HEK293 (cell line): ENCODE measurements around the gene MDFIC.

Source experiments
- CTCF ChIA-PET: fragments of 350-600 bp; formaldehyde crosslinking; extraction: SDS; loops from one replicate; lab custom pipeline; 2021; ENCODE audit warnings: antibody characterized with exemption; lab: Yijun Ruan, JAX
- POLR2A ChIA-PET: fragments of 300-600 bp; formaldehyde crosslinking; extraction: SDS; loops from one replicate; lab custom pipeline; 2020; ENCODE audit warnings: antibody characterized with exemption, inconsistent platforms; lab: Yijun Ruan, JAX
- H3K27ac ChIP-seq: fragments of 200-500 bp; sonication (Bioruptor generic); 2 replicates; pipeline ENCODE4 v1.5.1; 2014; ENCODE audit warnings: low read depth, low read length, control low read depth, inconsistent platforms; ENCODE audit errors: extremely low read depth
- H3K36me3 ChIP-seq, 2 experiments: fragments of 200-500 bp in 1 of 2; sonication (Bioruptor generic) in 1 of 2; 1 replicate in 1 of 2; 2 replicates in 1 of 2; pipeline ENCODE4 v1.5.1; 2014 to 2017; ENCODE audit warnings: inconsistent platforms in 2 of 2, low read length in 2 of 2; ENCODE audit not compliant: control insufficient read depth in 2 of 2, insufficient read depth in 1 of 2
- H3K4me1 ChIP-seq: fragments of 200-500 bp; sonication (Bioruptor generic); 2 replicates; pipeline ENCODE4 v1.5.1; 2014; ENCODE audit warnings: mild to moderate bottlenecking, low read length, inconsistent platforms; ENCODE audit not compliant: control insufficient read depth, insufficient read depth
- H3K4me3 ChIP-seq: 2 replicates; pipeline ENCODE4 v1.5.1; 2011; ENCODE audit warnings: low read depth, mild to moderate bottlenecking, control low read depth, low read length, moderate library complexity
- H3K9me3 ChIP-seq: fragments of 200-500 bp; sonication (Bioruptor generic); 2 replicates; pipeline ENCODE4 v1.5.1; 2014; ENCODE audit warnings: low read depth, low read length, inconsistent platforms; ENCODE audit not compliant: control insufficient read depth, insufficient read depth
- KLF7 ChIP-seq: fragments of 450-650 bp; formaldehyde crosslinking; IDR thresholded peaks from 2 replicates; pipeline ENCODE4 v1.5.1; 2016; ENCODE audit warnings: missing biosample characterization, missing genetic modification characterization, borderline replicate concordance
- SALL2 ChIP-seq: fragments of 450-650 bp; formaldehyde crosslinking; IDR thresholded peaks from 2 replicates; pipeline ENCODE4 v1.5.0; 2017; ENCODE audit warnings: missing biosample characterization, mild to moderate bottlenecking, missing genetic modification characterization, borderline replicate concordance
- SETDB1 ChIP-seq: IDR thresholded peaks from one replicate; pipeline ENCODE4 v1.6.1; 2017; ENCODE audit warnings: mild to moderate bottlenecking, low read length, moderate library complexity, mixed read lengths; ENCODE audit not compliant: insufficient read length
- SP3 ChIP-seq: fragments of 450-650 bp; formaldehyde crosslinking; IDR thresholded peaks from 2 replicates; pipeline ENCODE4 v1.5.1; 2016; ENCODE audit warnings: missing biosample characterization, missing genetic modification characterization
- TCF7L2 ChIP-seq: IDR thresholded peaks from 2 replicates; pipeline ENCODE4 v1.6.1; 2011; ENCODE audit warnings: low read depth, mild to moderate bottlenecking, inconsistent platforms, low read length, moderate library complexity, borderline replicate concordance
- ZBTB8A ChIP-seq: fragments of 450-650 bp; formaldehyde crosslinking; IDR thresholded peaks from 2 replicates; pipeline ENCODE4 v1.5.1; 2016; ENCODE audit warnings: missing biosample characterization, missing genetic modification characterization
- ZNF112 ChIP-seq: fragments of 450-650 bp; formaldehyde crosslinking; IDR thresholded peaks from 2 replicates; pipeline ENCODE4 v1.5.0; 2017; ENCODE audit warnings: missing biosample characterization, missing genetic modification characterization
- ZNF132 ChIP-seq: fragments of 450-650 bp; formaldehyde crosslinking; IDR thresholded peaks from 2 replicates; pipeline ENCODE4 v1.5.1; 2017; ENCODE audit warnings: missing biosample characterization, missing genetic modification characterization, borderline replicate concordance
- ZNF239 ChIP-seq: fragments of 450-650 bp; formaldehyde crosslinking; IDR thresholded peaks from 2 replicates; pipeline ENCODE4 v1.5.1; 2016; ENCODE audit warnings: missing biosample characterization, missing genetic modification characterization
- ZNF37A ChIP-seq: fragments of 450-650 bp; IDR thresholded peaks from 2 replicates; pipeline ENCODE4 v1.5.1; 2018; ENCODE audit warnings: missing biosample characterization, missing genetic modification characterization
- ZNF394 ChIP-seq: fragments of 450-650 bp; formaldehyde crosslinking; IDR thresholded peaks from 2 replicates; pipeline ENCODE4 v1.5.1; 2016; ENCODE audit warnings: missing biosample characterization, missing genetic modification characterization, mild to moderate bottlenecking, moderate library complexity, borderline replicate concordance
- ZNF501 ChIP-seq: fragments of 450-650 bp; formaldehyde crosslinking; IDR thresholded peaks from 2 replicates; pipeline ENCODE4 v1.5.1; 2016; ENCODE audit warnings: missing biosample characterization, missing genetic modification characterization
- ZNF555 ChIP-seq: fragments of 450-650 bp; formaldehyde crosslinking; conservative IDR thresholded peaks from 2 replicates; pipeline ENCODE4 v1.5.1; 2017; ENCODE audit warnings: missing biosample characterization, mild to moderate bottlenecking, missing genetic modification characterization, inconsistent platforms
- ZNF571 ChIP-seq: fragments of 450-650 bp; formaldehyde crosslinking; IDR thresholded peaks from 2 replicates; pipeline ENCODE4 v1.5.0; 2017; ENCODE audit warnings: missing biosample characterization, missing genetic modification characterization
- ZNF621 ChIP-seq: fragments of 450-650 bp; formaldehyde crosslinking; IDR thresholded peaks from 2 replicates; pipeline ENCODE4 v1.5.1; 2017; ENCODE audit warnings: missing biosample characterization, missing genetic modification characterization
- ZNF626 ChIP-seq: fragments of 450-650 bp; sonication (Bioruptor Pico); formaldehyde crosslinking; IDR thresholded peaks from 2 replicates; pipeline ENCODE4 v1.5.1; 2018; ENCODE audit warnings: missing biosample characterization, missing genetic modification characterization, inconsistent platforms
- ZNF629 ChIP-seq: fragments of 450-650 bp; formaldehyde crosslinking; IDR thresholded peaks from 2 replicates; pipeline ENCODE4 v1.5.1; 2017; ENCODE audit warnings: missing biosample characterization, missing genetic modification characterization
- ZNF670 ChIP-seq: fragments of 450-650 bp; formaldehyde crosslinking; IDR thresholded peaks from 2 replicates; pipeline ENCODE4 v1.5.1; 2016; ENCODE audit warnings: missing biosample characterization, missing genetic modification characterization, low read depth
- ZNF768 ChIP-seq: fragments of 450-650 bp; formaldehyde crosslinking; IDR thresholded peaks from 2 replicates; pipeline ENCODE4 v1.5.1; 2018; ENCODE audit warnings: missing biosample characterization, mild to moderate bottlenecking, missing genetic modification characterization
- ZNF777 ChIP-seq: fragments of 450-650 bp; formaldehyde crosslinking; IDR thresholded peaks from 2 replicates; pipeline ENCODE4 v1.5.1; 2017; ENCODE audit warnings: missing biosample characterization, missing genetic modification characterization, borderline replicate concordance
- ZNF785 ChIP-seq: fragments of 450-650 bp; formaldehyde crosslinking; IDR thresholded peaks from 2 replicates; pipeline ENCODE4 v1.5.1; 2016; ENCODE audit warnings: missing biosample characterization, missing genetic modification characterization
- ZNF843 ChIP-seq: fragments of 450-650 bp; formaldehyde crosslinking; IDR thresholded peaks from 2 replicates; pipeline ENCODE4 v1.5.1; 2016; ENCODE audit warnings: missing biosample characterization, missing genetic modification characterization
- TF ChIP-seq, protein P1 (sequence below): fragments of 450-650 bp; formaldehyde crosslinking; IDR thresholded peaks from 2 replicates; pipeline ENCODE4 v1.5.1; 2016; ENCODE audit warnings: missing biosample characterization, missing genetic modification characterization
- TF ChIP-seq, protein P2 (sequence below): fragments of 450-650 bp; formaldehyde crosslinking; IDR thresholded peaks from 2 replicates; pipeline ENCODE4 v1.5.1; 2016; ENCODE audit warnings: missing biosample characterization, missing genetic modification characterization
- TF ChIP-seq, protein P3 (sequence below): IDR thresholded peaks from 2 replicates; pipeline ENCODE4 v1.6.1; 2011; ENCODE audit warnings: mild to moderate bottlenecking, low read depth, low read length, borderline replicate concordance

The MDFIC gene

DNA sequence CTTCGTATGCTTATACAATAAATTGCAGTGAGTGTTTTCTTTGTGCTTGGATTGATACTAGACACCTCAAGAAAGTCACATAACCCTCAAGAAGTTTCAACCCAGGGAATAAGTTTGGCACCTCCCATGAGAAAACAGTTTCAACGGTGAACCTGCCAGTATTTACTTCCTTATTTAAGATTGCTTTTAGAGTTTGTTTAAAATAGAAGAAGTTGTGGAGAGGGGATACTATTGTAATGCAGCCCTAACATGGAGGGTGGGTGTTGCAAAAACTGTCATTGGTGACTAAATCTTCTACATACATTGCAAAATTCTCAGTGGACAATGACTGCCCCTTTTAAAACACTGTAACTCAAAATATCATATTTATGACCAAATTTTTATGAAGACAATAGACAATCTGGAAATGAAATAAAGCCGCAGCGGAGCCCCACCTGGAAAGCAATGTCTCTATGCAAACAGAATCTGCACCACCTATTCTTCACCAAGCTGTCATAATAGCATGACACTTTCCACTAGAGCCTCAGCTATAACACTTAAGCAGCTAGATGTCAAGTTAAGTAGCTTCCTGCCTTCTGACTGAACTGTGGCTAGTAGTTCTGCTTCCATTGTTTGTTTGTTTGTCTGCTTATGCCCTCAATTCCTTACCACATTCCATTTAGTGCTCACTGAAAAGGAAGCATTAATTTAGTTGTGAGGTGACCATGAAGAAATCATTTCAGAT is 98.2 kb downstream of the MDFIC start:
- Histone ChIP-seq H3K36me3 (no peaks in the 10 kb centered on the region), H3K4me1 (no peaks in the 10 kb centered on the region), H3K9me3 (no peaks in the 10 kb centered on the region), H3K27ac (no peak overlapping the region), H3K4me3 (no peak overlapping the region)
- ChIA-PET POLR2A (no interaction called here), CTCF (no interaction called here)
- TF ChIP-seq ZNF239 (tag by site-specific recombination) (no peak), ZNF621 (no peak), ZNF37A (tag by site-specific recombination) (no peak), ZNF626 (no peak), ZNF768 (tag by site-specific recombination) (no peak), SETDB1 (no peak)

DNA sequence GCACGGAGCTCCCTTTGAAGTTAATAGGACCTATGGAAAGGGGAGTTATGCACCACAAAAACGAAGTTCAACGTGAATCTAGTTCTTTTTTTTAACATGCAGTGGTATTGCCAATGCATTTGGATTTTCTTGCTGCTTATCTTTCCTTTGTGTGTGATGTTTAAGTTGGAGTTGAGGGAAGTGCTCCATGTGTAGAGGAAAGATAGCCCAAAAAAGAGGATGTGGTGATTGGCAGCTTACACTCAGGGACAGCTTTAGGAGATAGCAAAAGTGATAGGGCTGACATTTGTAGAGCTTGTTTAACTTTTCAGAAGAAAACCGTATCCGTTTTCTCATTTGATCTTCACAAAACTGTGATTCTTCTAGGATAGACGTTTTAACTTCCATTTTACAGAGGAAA is 101.3 kb downstream of the MDFIC start:
- CTCF ChIA-PET = interaction anchor here (0.7 kb wide), 1 partner anchor 105 kb away, joined by 3 read pairs; no protein-coding TSS in a partner anchor
- H3K27ac ChIP-seq = no peak overlapping the region
- no peak overlapping the region for H3K4me3 ChIP-seq
- H3K4me1 ChIP-seq = no peaks in the 10 kb centered on the region
- no peaks in the 10 kb centered on the region for H3K9me3 ChIP-seq
- POLR2A ChIA-PET = no interaction called here
- TF ChIP-seq ZBTB8A (tag by site-specific recombination) = no peak
- no peak for TF ChIP-seq ZNF777 (tag by site-specific recombination)
- TF ChIP-seq ZNF670 (tag by site-specific recombination) = no peak
- TF ChIP-seq SP3 = no peak
- no peak for TF ChIP-seq ZNF394 (tag by site-specific recombination)
- no peak for TF ChIP-seq ZNF132 (tag by site-specific recombination)
- TF ChIP-seq, protein P1, sequence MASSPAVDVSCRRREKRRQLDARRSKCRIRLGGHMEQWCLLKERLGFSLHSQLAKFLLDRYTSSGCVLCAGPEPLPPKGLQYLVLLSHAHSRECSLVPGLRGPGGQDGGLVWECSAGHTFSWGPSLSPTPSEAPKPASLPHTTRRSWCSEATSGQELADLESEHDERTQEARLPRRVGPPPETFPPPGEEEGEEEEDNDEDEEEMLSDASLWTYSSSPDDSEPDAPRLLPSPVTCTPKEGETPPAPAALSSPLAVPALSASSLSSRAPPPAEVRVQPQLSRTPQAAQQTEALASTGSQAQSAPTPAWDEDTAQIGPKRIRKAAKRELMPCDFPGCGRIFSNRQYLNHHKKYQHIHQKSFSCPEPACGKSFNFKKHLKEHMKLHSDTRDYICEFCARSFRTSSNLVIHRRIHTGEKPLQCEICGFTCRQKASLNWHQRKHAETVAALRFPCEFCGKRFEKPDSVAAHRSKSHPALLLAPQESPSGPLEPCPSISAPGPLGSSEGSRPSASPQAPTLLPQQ (tag by site-specific recombination) = no peak
- TF ChIP-seq, protein P2, sequence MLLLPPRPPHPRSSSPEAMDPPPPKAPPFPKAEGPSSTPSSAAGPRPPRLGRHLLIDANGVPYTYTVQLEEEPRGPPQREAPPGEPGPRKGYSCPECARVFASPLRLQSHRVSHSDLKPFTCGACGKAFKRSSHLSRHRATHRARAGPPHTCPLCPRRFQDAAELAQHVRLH (tag by site-specific recombination) = no peak
- TF ChIP-seq KLF7 (tag by site-specific recombination) = no peak
- no peak for TF ChIP-seq ZNF785 (tag by site-specific recombination)
- no peak for TF ChIP-seq TCF7L2
- no peaks in the 10 kb centered on the region for H3K36me3 ChIP-seq

DNA sequence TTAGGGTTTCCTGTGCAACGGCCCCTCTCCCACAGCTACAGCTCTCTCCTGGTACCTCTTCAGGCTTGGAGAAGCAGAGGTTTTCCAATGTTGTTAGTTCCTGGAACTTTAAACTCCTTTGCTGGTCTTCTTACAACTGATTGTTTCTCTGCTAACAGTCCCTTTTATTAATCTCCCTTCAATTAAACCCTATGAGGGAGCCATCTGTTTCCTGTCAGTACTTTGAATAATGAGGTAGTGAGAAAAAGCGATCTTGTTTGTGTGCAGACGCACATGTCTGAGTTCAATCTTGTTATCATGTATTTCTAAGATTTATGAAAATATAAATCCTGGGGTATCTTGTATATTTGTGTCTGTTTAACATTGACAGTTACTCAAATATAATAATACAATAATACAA is 102.4 kb downstream of the MDFIC start:
- POLR2A ChIA-PET = no interaction called here
- TF ChIP-seq ZNF843 (tag by site-specific recombination) (no peak), ZNF555 (tag by site-specific recombination) (no peak), ZNF112 (tag by site-specific recombination) (no peak), ZNF501 (no peak), ZNF571 (tag by site-specific recombination) (no peak), SALL2 (tag by site-specific recombination) (no peak), ZNF629 (tag by site-specific recombination) (no peak)
- TF ChIP-seq, protein P3, sequence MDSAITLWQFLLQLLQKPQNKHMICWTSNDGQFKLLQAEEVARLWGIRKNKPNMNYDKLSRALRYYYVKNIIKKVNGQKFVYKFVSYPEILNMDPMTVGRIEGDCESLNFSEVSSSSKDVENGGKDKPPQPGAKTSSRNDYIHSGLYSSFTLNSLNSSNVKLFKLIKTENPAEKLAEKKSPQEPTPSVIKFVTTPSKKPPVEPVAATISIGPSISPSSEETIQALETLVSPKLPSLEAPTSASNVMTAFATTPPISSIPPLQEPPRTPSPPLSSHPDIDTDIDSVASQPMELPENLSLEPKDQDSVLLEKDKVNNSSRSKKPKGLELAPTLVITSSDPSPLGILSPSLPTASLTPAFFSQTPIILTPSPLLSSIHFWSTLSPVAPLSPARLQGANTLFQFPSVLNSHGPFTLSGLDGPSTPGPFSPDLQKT = no peak
- TF ChIP-seq, all 188 proteins: peak for 0
- CTCF ChIA-PET = interaction anchor here (0.8 kb wide), 1 partner anchor 218 kb away, joined by 3 read pairs; no protein-coding TSS in a partner anchor
- Histone ChIP-seq H3K9me3 (no peaks in the 10 kb centered on the region), H3K4me3 (no peak overlapping the region), H3K36me3 (no peaks in the 10 kb centered on the region), H3K27ac (no peak overlapping the region), H3K4me1 (no peaks in the 10 kb centered on the region)
